Vagina (tissue), 2 donors: ENCODE measurements around the gene PPFIA1. TPM values are rescaled to one million over a fixed set of nuclear protein-coding genes. Genes with fewer than 3 reads are reported as not detected.

Experiments
- DNase-seq, 2 donors: peaks; one replicate each; pipeline ENCODE4 v3.0.0-alpha.2; 2017; ENCODE audit errors: extremely low spot score in 2 of 2
- H3K27ac ChIP-seq: fragments of 200-600 bp; sonication (generic); one replicate; pipeline ENCODE4 v1.5.1; 2019
- H3K27me3 ChIP-seq: fragments of 200-600 bp; sonication (generic); one replicate; pipeline ENCODE4 v1.5.1; 2019
- H3K36me3 ChIP-seq, 2 donors: fragments of 200-600 bp; sonication (generic); one replicate each; pipeline ENCODE4 v1.5.1; 2017 to 2019
- H3K4me1 ChIP-seq: fragments of 200-600 bp; sonication (generic); one replicate; pipeline ENCODE4 v1.5.1; 2019
- H3K4me3 ChIP-seq, 2 donors: fragments of 200-600 bp; sonication (generic); 1 replicate in 1 of 2; 2 replicates in 1 of 2; pipeline ENCODE4 v1.5.1; 2016 to 2019
- H3K9me3 ChIP-seq: fragments of 200-600 bp; sonication (generic); one replicate; pipeline ENCODE4 v1.5.1; 2019
- POLR2A ChIP-seq, 2 donors: fragments of 450-650 bp; IDR thresholded peaks; one replicate each; pipeline ENCODE4 v1.6.1; 2017; ENCODE audit warnings: antibody characterized with exemption in 2 of 2, mild to moderate bottlenecking in 2 of 2, moderate library complexity in 2 of 2
- POLR2AphosphoS5 ChIP-seq, 2 donors: sonication (generic); formaldehyde crosslinking; IDR thresholded peaks; one replicate each; pipeline ENCODE4 v1.9.0; 2017; ENCODE audit warnings: antibody characterized with exemption in 2 of 2, mild to moderate bottlenecking in 2 of 2, low read depth in 1 of 2; ENCODE audit not compliant: insufficient read depth in 1 of 2
- intact Hi-C: fragments of 100-400 bp; cut with DNase I; formaldehyde crosslinking; loops from one replicate; pipeline ENCODE4 v1.15.1; 2023
- total RNA-seq: library from RNA; depleted of rRNA; stranded (reverse); fragments of >200 nt; gene quantifications from one replicate; pipeline ENCODE4 v1.2.3, GENCODE V29; 2016
- TF ChIP-seq, protein P1 (sequence below), 3 experiments: fragments of 450-650 bp in 2 of 3; fragments of 200-600 bp in 1 of 3; sonication (generic) in 1 of 3; IDR thresholded peaks; one replicate each; pipeline ENCODE4 v1.5.1; 2017 to 2019; ENCODE audit warnings: antibody characterized with exemption in 3 of 3, mild to moderate bottlenecking in 2 of 3, moderate library complexity in 2 of 3

Gene PPFIA1
- total RNA-seq, 1 donor from 2014 or later, result 54.3 TPM

DNA sequence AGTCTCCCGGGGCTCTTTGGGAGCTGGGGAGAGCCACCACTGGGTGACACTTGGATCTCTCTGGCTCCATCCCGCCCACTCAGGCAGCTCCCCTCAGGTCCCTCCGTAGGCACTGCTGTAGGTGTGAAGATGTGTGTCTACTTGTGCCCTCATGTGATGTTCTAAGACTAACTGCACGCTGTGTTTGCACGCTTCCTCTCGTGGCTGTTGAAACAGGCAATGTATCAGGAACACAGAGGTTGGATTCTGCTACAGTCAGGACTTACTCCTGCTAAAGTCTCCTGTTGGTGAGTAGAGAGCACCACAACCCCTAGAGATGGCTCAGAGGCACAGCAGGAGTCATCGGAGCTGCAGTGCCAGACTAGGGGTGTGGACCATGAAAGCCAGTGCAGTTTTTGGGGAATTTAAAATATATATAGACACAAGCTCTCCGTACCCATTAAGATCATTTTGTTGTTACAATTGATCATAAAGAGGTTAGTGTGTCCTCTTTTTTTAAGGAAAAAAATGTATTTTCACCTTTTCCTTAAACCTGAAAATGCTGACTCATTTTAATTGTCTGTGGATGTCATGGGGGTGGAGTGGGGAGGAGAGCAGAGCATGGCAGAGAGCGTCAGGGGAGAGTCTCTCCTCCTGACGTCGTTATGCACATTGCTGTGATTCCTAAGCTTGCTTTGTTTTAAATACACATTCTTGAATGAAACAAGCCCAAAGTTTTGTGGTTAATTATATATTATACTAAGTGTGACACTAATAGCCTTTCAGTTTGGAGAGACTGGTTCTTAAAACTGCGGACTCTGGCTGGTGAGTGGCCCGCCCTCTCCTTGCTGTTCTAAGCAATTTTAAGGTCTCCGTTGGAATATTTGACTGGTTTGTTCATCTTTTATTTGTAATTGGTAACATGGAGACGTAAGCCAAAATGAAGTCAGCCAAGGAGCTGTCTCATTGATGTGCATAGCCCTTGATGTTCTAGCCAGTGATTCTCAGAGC, 111.7 kb downstream of the PPFIA1 start:
- H3K36me3 ChIP-seq, result peaks cover 0 to 28% of the 10 kb centered on the region in 2 donors
- intact Hi-C loops, result no loop called here
- no peaks in the 10 kb centered on the region for H3K27me3 ChIP-seq
- H3K4me1 ChIP-seq, result peaks cover 26% of the 10 kb centered on the region
- H3K27ac ChIP-seq, result peak overlapping the region; percentile 52
- DNase-seq, result no peak
- TF ChIP-seq POLR2AphosphoS5 (IDR thresholded peaks at IDR 0.05; ENCODE audit: insufficient read depth in 1 of 2, low read depth in 1 of 2) (no peak), POLR2A (IDR thresholded peaks at IDR 0.05) (no peak)
- TF ChIP-seq, protein P1, sequence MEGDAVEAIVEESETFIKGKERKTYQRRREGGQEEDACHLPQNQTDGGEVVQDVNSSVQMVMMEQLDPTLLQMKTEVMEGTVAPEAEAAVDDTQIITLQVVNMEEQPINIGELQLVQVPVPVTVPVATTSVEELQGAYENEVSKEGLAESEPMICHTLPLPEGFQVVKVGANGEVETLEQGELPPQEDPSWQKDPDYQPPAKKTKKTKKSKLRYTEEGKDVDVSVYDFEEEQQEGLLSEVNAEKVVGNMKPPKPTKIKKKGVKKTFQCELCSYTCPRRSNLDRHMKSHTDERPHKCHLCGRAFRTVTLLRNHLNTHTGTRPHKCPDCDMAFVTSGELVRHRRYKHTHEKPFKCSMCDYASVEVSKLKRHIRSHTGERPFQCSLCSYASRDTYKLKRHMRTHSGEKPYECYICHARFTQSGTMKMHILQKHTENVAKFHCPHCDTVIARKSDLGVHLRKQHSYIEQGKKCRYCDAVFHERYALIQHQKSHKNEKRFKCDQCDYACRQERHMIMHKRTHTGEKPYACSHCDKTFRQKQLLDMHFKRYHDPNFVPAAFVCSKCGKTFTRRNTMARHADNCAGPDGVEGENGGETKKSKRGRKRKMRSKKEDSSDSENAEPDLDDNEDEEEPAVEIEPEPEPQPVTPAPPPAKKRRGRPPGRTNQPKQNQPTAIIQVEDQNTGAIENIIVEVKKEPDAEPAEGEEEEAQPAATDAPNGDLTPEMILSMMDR (IDR thresholded peaks at IDR 0.05), result no peak
- H3K4me3 ChIP-seq, result no peak overlapping the region
- no peaks in the 10 kb centered on the region for H3K9me3 ChIP-seq

DNA sequence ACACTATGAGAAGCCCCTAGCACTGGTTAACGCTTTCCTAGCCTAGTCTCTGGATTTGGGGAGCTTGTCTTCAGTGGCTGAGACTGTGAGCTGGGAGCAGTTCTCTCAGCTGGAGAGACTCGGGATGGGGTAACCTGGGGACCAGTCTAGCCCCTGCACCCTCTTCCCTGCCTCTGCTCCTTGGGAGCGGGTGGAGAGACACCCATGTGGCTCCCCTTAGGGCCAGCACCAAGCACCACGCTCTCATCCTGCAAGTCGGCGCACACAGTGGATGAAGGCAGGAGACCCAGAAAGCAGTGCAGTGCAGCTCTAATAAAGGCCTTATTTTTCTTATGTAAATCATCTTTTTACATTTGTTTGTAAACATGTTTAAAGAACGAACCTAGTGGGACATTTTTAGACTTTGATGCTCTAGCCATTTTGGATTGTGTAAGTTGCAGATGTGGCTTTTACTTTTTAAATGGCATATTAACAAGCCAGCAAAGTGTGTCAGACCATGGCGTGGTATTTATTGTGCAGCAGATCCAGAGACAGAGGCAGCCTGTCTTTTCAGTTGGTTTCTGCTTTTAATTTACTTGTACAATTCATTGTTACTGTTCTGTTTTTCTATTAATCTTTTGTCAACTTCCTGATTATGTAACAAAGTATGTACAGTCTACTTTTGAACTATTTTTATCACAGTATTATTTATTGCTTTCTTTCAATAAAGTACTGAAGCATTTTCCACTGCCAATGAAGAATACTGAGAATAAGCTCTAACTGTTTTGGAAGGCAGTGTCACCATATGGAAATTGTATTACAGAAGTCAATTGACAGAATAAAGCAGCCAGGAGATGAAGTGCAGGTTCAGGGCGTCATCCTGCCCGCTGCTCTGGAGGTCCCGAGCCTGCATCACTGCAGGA, 113.4 kb downstream of the PPFIA1 start:
- intact Hi-C loops, result no loop called here
- Histone ChIP-seq H3K27ac (peak overlapping the region; percentile 33), H3K9me3 (no peaks in the 10 kb centered on the region), H3K4me3 (no peak overlapping the region), H3K27me3 (no peaks in the 10 kb centered on the region), H3K36me3 (peaks cover 0 to 13% of the 10 kb centered on the region in 2 donors), H3K4me1 (peaks cover 18% of the 10 kb centered on the region)
- TF ChIP-seq POLR2A (IDR thresholded peaks at IDR 0.05), result no peak
- no peak for TF ChIP-seq POLR2AphosphoS5 (IDR thresholded peaks at IDR 0.05; ENCODE audit: insufficient read depth in 1 of 2, low read depth in 1 of 2)
- TF ChIP-seq, protein P1 (IDR thresholded peaks at IDR 0.05), result no peak
- no peak for DNase-seq

DNA sequence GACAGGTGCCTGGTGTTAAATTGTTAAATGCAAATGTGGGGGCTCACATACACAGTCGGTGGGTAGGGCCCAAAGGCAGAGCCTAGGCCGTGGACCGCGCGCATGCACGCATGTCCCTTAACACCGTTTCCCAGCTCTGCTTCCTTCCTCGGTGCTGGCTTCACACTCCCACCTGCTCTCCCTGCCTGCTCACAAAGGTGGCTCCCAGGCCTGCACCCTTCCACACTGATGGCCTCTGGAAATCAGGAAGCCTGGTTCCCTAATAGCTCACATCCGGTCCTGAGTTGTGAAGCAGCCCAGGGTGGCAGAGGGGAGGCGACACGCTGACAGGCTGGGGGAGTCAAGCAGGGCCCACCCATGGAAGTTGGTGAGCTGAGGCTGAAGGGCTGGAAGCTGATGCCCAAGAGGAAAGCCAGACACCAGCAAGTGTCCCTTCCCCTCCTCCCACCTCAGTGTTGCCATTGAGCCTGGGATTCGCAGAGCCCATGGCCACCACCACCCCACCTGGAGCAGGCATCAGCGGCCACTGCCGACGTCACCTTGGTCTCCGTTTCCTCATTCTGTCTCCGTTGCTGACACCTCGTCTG, 114.2 kb downstream of the PPFIA1 start:
- peak overlapping the region; percentile 33 for H3K27ac ChIP-seq
- DNase-seq, result no peak
- H3K36me3 ChIP-seq, result peaks cover 0 to 9% of the 10 kb centered on the region in 2 donors
- no peaks in the 10 kb centered on the region for H3K27me3 ChIP-seq
- intact Hi-C loops, result no loop called here
- TF ChIP-seq POLR2AphosphoS5 (IDR thresholded peaks at IDR 0.05; ENCODE audit: insufficient read depth in 1 of 2, low read depth in 1 of 2), result no peak
- TF ChIP-seq, protein P1 (IDR thresholded peaks at IDR 0.05), result no peak
- no peak for TF ChIP-seq POLR2A (IDR thresholded peaks at IDR 0.05)
- H3K4me3 ChIP-seq, result no peak overlapping the region
- H3K4me1 ChIP-seq, result peaks cover 18% of the 10 kb centered on the region
- H3K9me3 ChIP-seq, result no peaks in the 10 kb centered on the region

DNA sequence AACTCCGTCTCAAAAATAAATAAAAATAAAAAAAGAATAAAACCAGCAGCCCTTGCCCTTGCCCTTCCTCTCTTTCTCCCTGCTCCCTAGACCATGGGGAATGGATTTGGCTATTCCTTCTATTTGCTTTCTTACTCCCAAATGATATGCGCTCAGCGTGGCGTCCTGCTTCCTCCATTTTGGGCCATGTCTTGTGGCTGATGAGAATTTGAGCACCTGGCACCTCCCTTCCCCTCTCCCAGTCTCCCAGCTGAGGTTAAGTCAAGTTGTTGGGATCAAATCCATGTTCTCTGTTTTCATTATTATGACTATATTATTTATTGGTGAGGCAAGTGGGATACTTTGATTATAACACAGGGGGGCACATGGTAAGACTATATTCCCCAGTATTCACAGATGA, 117.1 kb downstream of the PPFIA1 start:
- Histone ChIP-seq H3K27me3 (no peaks in the 10 kb centered on the region), H3K27ac (no peak overlapping the region), H3K4me1 (peaks cover 10% of the 10 kb centered on the region), H3K36me3 (no peaks in the 10 kb centered on the region), H3K4me3 (no peak overlapping the region), H3K9me3 (no peaks in the 10 kb centered on the region)
- intact Hi-C loops, result no loop called here
- TF ChIP-seq POLR2A (IDR thresholded peaks at IDR 0.05) (no peak), POLR2AphosphoS5 (IDR thresholded peaks at IDR 0.05; ENCODE audit: insufficient read depth in 1 of 2, low read depth in 1 of 2) (no peak)
- TF ChIP-seq, protein P1 (IDR thresholded peaks at IDR 0.05), result no peak
- no peak for DNase-seq
